22Rv1 (cell line): ENCODE results near the gene ARHGAP31.
"Not testable (repeated sequence)": the region's sequence is repeated elsewhere in the genome, so short reads cannot be mapped to it uniquely, and the experiment has no call there.

Experiments used
- H3K27ac ChIP-seq: fragments of 450-650 bp; 2 replicates; pipeline ENCODE4 v1.5.1; 2017
- ZFX ChIP-seq: fragments of 450-650 bp; IDR thresholded peaks from 2 replicates; pipeline ENCODE4 v1.6.1; 2017; ENCODE audit warnings: antibody characterized with exemption, borderline replicate concordance
- TF ChIP-seq, protein P1 (sequence below): fragments of 450-650 bp; IDR thresholded peaks from 2 replicates; pipeline ENCODE4 v1.5.1; 2017; ENCODE audit warnings: mild to moderate bottlenecking

ARHGAP31 gene

DNA sequence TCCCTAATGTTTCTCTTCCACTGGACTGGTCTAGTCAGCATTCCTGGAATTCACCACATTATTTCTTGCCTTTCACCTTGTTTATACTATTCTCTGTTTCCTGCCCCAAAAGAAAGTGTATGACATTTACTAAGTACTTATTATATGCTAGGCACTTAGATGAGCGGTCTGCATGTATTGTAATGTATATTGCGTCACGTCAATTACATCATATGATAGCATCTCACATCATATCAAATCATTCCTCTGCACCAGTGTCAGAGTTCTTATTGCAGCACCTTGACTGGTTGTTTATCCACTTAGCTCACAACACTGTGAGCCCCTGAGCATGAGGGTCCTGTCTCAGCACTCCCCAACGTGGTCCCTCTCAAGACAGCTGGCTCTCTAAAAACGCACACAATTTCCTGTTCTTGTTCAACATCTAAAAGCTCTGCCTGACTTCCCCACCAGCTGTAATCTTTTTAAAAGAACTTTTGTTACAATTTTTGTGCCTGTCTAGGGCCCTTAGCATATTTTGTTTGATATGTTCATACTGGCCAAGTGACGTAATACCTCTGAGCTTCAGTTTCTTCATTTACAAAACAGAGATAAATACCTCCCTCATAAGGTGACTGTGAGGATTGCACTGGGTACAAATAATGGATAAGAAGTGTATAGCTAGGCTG, 58.8 kb downstream of the ARHGAP31 start:
- H3K27ac ChIP-seq = no peak overlapping the region
- TF ChIP-seq, protein P1, sequence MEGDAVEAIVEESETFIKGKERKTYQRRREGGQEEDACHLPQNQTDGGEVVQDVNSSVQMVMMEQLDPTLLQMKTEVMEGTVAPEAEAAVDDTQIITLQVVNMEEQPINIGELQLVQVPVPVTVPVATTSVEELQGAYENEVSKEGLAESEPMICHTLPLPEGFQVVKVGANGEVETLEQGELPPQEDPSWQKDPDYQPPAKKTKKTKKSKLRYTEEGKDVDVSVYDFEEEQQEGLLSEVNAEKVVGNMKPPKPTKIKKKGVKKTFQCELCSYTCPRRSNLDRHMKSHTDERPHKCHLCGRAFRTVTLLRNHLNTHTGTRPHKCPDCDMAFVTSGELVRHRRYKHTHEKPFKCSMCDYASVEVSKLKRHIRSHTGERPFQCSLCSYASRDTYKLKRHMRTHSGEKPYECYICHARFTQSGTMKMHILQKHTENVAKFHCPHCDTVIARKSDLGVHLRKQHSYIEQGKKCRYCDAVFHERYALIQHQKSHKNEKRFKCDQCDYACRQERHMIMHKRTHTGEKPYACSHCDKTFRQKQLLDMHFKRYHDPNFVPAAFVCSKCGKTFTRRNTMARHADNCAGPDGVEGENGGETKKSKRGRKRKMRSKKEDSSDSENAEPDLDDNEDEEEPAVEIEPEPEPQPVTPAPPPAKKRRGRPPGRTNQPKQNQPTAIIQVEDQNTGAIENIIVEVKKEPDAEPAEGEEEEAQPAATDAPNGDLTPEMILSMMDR = no peak
- TF ChIP-seq ZFX = no peak

DNA sequence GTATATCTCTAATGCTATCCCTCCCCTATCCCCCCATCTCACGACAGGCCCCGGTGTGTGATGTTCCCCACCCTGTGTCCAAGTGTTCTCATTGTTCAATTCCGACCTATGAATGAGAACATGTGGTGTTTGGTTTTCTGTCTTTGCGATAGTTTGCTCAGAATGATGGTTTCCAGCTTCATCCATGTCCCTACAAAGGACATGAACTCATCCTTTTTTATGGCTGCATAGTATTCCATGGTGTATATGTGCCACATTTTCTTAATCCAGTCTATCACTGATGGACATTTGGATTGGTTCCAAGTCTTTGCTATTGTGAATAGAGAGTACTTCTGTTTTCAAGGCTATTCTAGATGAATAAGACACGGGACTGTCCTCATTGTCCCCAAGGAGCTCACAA, 61.4 kb downstream of the ARHGAP31 start:
- H3K27ac ChIP-seq = not testable (repeated sequence)

DNA sequence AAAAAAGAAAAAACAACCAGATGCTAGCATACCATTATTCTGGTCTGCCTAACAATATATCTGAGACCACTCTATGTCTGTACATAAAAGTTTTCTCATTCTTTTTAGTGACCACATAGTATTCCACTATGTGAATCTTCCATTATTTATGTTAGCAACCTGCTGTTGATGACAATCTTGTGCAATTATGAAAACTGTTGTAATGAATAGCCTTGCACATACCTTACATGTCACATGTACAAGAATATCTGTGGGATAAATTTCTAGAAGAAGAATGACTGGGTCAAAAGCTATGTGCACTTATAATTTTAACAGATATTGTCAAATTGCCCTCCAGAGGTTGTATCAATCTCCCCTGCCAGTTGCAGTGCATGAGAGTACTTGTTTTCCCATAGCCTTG, 62.5 kb downstream of the ARHGAP31 start:
- H3K27ac ChIP-seq = no peak overlapping the region
- no peak for TF ChIP-seq ZFX
- TF ChIP-seq, protein P1 = no peak

DNA sequence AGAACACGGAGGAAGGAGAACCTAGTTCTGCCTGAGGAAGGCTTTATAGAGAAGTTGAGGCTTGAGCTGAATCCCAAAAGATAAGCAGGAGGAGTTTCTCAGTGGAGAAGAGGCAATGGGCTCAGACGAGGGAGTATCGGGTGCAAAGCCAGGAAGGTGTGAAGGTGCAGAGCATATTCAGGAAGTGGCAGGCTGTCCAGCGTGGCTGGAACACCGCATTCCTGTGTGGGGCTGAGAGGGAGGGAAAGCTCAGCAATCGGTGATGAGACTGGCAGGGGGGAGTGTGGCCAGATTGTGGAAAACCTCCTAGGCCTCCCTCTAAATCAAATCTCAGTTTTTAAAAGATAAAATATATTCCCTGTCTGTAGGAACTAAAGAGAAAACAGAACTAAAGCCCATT, 63.0 kb downstream of the ARHGAP31 start:
- no peak overlapping the region for H3K27ac ChIP-seq
- no peak for TF ChIP-seq ZFX
- TF ChIP-seq, protein P1 = no peak

DNA sequence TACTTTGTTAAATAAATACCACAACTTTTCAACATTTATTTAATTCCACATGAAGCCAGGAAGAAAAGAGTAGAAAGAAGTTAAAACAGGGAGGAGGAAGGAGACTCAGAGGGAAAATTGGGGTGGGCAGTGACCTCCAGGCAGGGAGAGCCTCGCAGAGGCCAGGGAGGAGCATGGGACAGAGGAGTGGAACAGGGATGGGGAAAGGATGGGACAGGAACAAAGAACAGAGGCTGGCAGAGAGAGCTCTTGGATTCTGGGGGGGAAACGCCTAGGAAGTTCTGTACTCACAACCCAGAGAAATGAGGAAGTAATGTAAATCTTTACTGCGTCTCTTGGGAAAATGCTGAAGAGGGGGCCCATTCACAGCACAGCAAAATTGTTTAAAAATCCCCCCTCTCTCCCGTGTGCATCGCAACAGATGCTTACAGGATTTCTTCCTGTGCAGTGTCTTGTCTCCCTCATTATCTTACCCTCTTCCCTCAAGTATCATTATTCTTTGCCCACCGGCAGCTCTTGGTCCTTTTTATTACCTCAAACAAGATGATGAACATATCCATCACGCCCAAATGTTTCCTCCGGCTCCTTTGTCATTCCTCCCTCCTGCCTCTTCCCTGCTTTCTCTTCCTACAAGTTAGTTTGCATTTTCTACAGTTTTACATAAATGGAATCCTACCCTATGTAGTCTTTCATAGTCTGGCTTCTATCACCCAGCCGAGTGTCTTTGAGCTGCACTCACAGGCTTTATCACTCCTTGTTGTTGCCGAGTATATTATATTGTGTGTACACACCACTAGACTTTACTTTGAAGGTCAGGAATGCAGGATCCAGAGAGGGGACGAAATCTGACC, 65.5 kb downstream of the ARHGAP31 start:
- H3K27ac ChIP-seq = no peak overlapping the region
- TF ChIP-seq, protein P1 = no peak
- no peak for TF ChIP-seq ZFX

DNA sequence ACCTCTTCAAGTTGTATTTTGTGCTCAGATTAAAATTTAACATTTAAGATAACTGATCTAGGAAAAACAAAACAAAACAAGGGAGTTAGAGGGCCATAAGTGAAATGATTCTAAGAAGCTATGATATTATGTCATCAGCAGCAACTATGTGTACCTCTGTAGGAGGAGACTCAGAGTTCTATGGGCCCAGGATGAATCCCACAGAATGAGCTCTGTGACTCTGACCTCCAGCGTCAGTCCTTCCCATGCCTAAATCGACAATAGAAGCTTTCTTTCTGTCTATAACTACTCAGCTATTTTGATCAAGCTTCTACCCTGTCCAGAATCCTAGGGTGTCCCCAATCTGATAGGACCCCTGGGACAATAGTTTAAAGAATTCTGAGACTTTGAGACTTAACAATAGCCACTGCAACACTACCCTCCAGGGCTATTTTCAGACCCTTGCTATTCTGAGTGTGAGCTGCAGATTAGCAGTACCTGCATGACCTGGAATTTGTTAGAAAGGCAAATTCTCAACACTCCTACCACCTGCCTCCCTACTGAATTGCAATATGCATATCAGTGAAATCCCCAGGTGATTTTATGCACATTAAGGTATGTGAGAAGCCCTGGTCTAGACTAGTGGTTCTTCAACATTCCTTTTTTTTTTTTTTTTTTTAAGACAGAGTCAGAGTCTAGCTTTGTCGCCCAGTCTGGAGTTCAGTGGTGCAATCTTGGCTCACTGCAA, 66.7 kb downstream of the ARHGAP31 start:
- H3K27ac ChIP-seq = no peak overlapping the region
- TF ChIP-seq, protein P1 = no peak
- TF ChIP-seq ZFX = no peak

DNA sequence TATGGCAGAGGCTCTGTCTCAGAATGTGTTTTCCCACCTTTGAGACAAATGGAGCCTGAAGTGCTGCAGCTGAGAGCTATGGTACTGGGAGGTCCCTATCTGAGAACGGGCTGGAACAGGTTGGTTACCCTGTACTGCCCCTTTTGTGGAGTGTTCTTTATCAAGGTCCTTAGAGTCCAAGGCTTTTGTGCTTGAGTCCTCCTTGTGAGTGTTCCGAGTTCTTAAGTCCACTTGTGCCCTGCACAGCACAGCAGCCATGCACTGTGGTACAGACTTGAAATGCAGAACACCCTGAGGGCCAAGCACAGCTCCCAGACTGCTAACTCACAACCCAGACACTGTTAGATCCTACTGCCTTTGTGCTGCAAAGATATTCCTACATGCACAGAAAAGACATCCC, 67.8 kb downstream of the ARHGAP31 start:
- TF ChIP-seq ZFX = no peak
- TF ChIP-seq, protein P1 = no peak
- no peak overlapping the region for H3K27ac ChIP-seq
